GM18519 (cell line): ENCODE measurements around the gene CPSF4.

Experiments
- ATAC-seq: cut with Tn5 transposase; IDR thresholded peaks from one replicate; pipeline ENCODE4 v1.9.1; 2021; ENCODE audit warnings: mild to moderate bottlenecking, moderate library complexity; ENCODE audit not compliant: unreplicated experiment, low FRiP score

The CPSF4 gene

DNA sequence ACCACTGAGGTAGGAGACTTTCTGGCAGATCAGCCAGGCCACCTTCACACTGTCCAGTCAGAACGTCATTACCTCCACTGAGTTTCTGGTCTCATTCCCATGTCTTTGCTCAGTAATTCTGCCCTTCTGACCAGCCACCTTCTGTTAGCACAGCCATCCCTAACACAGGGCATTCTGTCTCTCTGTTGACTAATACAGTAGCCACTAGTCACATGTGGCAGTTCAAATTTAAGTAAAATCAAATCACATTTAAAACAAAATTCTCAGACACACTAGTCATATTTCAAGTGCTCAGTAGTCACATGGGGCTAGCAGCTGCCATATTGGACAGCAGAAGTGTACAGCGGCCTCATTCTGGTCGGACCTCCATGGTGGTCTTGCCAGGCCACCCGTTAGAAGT, 7.4 kb downstream of the CPSF4 start:
- ATAC-seq, result no peak

DNA sequence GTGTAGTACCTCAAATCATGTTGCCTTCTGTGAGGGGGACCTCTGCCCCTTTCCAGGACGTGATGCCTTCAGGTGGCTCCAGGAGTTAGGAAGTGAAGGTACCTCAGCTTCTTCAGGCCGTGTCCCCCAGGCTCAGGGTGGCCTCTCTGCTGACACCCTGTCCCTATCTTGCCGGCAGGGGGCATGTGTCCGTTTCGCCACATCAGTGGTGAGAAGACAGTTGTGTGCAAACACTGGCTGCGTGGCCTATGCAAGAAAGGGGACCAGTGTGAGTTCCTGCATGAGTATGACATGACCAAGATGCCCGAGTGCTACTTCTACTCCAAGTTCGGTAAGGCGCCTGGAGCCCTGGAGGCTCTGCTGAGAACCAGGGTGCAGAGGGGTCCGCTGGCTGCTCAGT, 9.2 kb downstream of the CPSF4 start:
- no peak for ATAC-seq

DNA sequence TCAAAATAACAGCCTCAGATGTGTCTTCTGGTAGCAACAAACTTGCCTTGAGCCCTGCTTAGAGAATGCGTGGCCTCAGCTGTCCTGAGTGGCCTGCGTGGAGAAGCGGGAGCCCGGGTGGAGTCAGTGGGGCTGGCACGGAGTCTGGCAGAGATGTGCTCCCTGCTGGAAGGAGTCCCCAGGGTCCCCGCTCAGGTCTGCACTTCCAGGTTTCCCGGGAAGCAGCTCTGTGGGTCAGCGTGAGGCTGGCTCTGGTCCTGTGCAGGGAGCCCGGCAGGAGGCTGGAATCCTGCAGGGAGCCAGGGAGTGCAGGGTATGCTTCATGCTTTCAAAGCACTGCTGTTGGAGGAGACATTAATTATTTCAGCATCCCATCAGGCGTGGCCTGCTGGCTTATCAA, 10.1 kb downstream of the CPSF4 start:
- ATAC-seq, result no peak

DNA sequence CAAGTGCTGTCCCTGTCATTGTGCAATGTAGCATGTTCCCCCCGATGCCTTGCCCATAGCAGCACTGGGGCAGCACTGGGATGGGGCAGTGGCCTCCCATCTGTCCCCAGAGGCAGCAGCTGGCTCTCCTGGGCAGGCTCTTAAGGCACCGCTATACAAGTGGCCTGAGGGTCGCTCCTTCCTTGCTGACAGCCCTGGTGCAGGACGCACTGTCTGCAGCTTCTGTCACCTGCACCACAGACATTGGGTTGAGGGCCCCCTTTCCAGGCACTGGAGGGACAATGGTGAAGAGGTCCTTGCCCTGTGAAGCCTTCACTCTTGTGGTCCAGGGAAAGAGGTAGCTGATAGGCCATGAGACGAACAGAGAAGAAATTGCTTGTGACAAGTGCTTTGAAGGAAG, 10.6 kb downstream of the CPSF4 start:
- no peak for ATAC-seq

DNA sequence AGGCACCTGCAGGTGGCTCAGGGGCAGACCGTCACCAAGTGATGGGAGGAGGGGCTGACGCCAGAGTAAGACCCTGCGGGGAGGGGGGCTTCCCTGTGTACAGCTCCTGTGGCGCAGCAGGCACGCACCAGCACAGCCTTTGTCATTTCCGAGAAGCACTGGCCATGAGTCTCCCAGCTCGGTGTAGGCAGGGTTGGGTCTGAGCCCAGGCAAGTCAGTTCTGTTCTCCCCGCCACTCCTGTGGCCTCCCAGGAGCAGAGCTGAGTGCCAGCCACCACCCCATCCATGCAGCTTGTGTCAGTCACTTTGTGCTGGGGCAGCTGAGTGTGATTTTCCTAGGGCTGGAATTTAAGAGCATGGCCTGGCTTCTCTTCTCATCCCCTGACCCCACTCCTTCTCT, 13.2 kb downstream of the CPSF4 start:
- no peak for ATAC-seq

DNA sequence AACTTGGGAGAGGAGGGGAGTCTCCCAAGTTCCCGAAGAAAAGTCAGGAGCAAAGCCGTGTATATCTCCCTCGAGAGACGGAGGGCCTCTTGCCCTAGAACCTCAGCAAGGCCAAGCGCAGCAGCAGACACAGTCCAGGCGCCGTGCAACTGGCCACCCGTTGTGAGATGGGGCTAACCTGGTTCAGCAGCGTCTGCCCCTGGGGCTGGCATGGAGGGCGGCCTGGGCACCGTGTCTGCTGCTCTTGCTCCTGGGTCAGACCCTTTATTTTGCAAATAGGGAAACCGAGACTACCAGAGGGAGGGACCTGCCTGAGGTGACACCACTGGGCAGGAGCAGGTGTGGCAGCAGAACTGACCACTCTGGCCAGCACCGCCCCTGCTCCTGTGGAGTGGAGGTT, 13.8 kb downstream of the CPSF4 start:
- no peak for ATAC-seq

DNA sequence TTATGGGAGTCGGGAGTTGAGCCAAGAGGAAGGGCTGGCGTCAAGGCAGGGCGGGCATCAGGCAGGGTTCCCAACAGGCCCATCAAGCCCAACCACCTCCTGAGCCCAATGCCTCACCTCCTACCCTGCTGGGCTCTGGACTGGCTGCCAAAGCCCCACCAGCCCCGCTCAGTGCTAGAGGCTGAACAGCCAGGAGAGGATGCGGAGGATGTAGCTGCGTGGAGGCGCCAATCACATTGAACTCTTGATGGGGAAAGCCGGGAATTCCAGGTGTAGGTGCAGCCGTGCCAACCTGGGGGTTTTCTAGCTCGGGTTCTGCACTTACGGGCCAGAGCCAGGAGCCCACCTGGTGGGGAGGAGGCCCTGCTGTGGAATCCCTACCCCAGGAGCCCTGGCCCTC, 14.4 kb downstream of the CPSF4 start:
- ATAC-seq, result no peak

DNA sequence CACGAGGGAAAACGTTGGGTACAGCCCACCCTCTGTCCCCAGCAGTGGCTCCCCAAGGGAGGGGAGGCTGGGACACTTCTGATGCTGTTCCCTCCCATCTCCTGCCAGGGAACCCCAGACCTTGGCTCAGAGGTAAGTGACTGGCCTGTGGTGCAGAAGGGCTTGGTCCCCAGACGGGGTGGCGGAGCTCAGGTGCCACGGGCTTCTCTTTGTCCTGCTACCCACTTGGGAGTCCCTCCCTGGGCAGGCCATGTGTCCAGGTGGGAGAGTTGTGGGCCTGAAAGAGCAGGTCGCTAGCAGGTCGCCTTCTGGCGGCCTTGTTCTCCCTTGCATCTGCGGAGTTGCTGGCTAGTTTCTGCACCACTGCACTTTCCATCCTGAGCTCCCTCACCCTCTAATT, 17.1 kb downstream of the CPSF4 start:
- no peak for ATAC-seq

DNA sequence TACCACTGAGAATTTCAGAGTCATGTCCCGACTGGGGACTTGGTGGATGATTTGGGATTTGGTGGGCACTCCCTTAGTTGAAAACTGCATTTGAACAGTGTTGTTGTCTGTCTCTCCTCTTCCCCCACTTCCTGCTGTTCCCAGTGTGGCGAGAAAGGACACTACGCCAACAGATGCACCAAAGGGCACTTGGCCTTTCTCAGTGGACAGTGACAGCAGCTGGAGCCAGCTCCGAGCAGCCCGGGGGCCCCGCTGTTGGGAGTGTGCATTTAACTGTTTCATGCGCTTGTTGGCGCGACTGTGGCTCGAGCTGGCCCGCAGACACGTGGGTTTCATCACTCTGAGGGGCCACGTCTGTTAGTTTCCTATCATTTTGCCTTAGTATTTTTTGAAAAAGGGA, 17.5 kb downstream of the CPSF4 start:
- no peak for ATAC-seq

DNA sequence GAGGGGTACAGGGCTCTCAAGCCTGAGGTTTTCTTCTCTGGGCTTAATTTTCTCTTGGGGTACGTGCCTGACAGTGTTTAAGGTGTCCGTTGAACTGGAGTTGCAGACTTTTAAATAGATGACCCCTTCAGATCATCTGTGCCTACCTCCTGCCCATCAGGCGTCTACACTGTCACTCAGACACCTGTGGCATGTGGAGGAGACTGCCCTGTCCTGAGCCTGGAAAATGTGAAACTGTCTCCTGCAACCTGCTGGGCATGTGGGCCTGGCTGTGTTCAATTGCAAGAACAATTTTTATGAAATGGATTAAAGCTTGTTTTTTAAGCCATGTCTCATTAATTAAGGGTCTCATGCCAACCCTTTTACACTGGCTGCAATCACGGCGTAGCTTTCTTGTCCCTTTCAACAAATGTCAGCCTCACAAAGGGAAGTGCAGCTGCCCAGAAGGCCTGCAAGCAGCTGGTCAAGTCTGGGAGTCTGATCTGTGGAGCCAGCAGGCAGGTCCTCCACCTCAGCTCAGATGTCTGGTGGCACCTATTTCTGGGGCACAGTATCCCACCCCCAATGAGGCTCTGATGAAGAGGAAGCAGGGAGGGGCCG, 18.4 kb downstream of the CPSF4 start:
- ATAC-seq, result no peak

DNA sequence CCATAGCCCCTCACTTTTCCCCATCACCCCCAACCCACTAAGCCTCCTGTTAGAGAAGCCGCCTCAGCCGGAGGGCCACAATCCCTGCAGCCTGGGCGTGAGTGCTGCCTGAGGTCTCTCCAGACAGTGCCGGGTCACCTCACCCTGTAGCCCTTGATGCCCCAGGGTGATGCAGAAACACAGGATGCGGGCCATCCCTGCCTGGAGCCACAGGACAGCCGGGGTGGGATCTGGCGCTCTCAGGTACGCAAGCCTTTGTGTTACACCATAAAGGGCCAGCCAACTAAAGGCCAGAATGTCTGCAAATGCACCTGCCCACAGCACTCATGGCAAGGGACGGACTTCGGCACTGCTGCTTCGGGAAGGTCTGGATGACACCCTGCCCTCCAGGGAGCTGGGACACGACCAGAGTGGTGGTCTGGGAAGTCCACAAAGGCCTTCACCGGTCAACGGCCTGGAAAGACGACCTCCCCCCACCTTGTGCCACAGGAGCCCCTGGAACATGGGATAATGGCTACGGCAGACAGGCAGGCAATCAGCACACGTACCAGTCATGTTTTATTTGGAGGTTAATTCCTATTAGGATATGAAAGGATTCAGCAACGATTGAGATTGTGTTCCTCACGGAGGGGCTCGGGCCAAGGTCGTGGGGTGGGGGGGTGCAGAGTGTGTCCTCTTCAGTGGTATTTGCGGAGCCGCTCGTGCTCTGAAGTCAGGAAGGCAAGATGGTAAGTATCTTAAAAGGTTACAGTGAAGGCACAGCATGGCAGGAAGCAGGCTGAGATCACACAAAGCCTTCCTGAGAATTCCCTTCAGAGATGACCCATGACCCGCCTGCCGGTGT, 19.1 kb downstream of the CPSF4 start:
- ATAC-seq, result no peak

DNA sequence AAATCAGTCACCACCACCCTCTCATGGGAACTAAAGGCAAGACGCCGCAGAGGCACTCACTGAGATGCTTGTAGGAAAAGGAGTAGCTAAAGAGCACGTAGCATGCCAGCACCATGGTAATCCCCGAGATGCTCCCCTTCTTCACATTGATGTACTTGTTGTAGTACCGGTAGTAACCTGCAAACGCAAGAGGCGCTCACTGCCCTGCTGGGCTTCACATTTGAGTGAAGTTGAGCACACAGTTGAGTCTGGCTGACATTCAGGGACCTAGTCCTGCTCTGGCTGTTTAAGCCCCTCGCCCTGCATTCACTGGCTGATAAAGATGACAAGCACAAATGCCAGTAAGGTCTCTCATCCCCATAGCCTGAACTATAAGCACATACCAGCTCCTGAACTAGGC, 20.3 kb downstream of the CPSF4 start:
- no peak for ATAC-seq

DNA sequence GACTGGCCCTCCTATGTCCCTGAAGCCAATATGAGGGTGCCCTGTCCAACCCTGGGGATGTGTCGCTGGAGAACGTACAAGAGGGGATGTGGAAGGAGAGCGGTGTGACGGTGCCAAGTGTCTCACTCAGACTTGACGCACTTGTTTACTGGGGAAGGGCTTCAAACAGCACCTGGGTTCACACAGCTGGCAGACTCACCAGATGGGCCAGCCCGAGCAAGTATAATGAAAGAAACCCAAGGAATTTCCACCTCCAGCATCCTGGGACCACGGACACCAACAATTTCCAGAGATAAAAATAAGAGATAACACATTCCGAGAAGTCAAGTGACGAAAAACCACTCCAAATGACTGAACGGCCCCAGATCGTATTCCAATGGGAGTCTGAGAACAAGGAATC, 21.9 kb downstream of the CPSF4 start:
- no peak for ATAC-seq

DNA sequence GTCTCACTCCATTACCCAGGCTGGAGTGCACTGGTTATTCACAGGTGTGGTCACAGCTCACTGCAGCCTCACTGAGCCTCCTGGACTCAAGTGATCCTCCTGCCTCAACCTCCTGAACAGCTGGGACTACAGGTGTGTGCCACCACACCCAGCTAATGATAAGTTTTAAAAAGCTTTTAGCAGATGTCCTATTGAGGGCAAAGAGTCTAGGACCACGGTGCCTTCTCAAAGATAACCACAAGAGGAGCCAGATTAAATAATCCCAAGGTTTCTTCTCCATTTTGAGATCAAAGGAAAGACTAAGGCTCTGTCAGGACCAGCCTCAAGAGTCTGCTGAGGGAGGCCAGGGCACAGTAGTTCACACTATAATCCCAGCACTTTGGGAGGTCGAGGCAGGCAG, 22.5 kb downstream of the CPSF4 start:
- no peak for ATAC-seq

DNA sequence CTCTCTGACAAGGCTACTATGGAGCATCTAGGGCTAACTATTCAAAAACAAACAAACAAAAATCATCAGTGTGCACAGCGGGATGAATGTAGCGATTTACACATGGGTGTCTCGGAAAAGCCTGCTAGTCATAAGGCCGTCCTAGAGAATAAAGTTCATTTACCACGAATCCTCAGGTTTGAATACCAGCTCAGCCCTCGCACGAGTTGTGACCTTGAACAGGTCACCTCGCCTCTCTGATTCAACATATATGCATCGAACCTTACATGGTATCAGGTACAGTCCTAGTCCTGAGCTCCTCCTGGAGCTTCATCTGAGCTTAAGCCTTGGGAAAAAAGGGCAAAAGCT, 26.7 kb downstream of the CPSF4 start:
- no peak for ATAC-seq

DNA sequence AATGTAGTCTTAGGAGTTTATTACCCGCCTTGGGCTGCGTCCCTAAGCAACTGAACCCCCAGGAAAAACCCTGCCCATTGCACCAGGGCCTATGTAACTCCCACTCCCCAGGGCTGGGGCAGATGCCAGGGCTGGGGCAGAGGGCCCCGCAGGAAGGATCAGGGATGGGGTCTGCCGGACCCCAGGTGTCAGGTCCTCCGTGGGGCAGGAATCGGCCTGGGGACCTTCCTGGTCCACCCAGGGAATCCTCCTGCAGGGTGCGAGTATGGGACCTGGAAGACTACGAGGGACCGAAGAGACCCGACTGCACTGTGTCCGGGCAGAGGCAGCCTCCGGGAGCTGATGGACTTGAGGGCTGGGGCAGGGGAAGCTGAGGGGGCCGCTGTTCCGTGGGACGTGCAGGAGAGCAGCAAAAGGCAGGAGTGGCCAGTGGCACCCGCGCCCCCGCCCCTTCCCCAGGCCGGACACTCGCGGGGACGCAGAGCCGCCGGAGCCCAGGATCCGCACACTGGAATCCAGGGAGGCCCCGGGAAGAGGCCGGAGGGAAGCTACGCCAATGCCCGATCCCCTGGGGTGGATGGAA, 29.7 kb downstream of the CPSF4 start:
- ATAC-seq, result no peak

DNA sequence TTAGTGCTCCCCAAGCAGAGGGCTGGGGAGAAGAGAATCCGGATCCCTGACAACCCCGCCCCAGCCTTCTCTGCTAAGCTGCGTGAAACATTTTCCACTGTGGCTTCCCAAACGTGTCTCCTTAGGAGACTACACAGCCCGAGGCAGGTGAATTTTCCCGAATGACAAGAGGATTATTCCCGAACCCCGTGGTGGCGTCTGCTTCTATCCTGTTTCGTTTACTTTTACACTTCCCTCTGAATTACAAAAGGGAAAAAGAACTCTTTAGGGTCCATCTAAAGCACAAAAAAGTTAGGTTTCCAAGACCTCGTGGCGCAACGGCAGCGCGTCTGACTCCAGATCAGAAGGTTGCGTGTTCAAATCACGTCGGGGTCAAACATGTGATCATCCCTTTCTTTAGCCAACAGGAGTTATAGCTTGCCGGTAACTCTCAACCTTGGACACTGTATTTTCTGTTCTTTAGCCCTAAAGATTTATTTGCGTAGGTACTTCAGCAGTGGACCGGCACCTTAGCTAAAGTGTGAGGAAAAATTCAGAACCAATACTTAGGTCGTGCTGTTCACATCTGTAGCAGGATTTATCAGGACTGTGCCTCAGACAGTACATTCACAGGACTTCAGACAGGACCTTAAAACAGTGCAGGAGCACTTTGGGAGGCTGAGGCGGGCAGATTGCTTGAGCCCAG, 30.8 kb downstream of the CPSF4 start:
- no peak for ATAC-seq

DNA sequence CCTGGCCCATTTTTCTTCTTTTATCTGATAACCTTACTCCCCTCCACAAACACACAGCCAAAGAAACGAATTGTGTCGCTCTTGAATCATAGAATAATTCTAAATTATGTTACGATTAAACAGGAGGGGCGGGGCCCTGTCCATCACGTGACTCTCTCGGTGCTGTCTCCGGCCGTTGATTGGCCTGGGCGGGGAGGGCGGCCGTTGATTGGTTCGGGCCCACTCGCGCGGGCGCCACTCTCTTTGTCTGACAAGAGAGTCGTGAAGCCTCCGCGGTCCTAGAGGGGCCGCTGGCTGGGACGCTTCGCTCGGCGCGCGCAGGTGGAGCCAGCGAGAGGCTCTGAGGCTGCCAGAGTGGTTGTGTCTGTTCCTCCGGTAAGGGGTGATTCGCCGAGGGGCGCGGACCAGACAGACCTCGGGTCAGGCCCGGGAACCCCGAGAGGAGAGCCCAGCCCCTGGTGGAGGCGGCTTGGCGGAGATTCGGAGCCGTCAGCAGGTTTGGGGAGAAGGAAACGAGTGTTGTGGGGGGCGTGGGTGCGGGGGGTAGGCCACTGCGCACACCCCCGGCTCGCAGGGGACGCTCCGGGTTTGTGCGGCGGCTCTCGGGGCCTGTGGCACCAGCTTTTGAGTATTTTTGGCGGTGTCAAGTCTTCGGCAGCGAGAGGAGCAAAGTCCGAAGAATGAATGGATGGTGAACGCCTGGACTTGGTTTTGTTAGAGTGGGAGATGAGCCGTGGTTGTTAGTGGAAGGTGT, 34.0 kb downstream of the CPSF4 start, which contains the start of gene ZNF789:
Gene ZNF789 (plus strand): TSS at position 330 of the 754 bp plus-strand sequence. CDS start 3,567 bp downstream, outside the sequence.
- peak; percentile 83 for ATAC-seq

DNA sequence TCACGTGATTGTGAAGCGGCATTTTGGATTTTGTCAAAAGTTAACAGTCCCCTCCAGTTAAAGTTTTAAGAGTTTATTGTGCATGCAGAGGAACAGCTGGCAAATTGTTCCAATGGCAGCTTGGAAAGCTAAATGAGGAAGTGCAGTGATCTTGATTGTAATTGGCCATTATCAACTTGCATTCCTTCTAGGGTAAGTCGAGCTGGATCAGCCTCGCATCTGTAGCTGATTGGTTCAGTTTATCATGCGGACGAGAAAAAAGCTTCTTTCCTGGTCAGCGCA, 34.5 kb downstream of the CPSF4 start:
- no peak for ATAC-seq

DNA sequence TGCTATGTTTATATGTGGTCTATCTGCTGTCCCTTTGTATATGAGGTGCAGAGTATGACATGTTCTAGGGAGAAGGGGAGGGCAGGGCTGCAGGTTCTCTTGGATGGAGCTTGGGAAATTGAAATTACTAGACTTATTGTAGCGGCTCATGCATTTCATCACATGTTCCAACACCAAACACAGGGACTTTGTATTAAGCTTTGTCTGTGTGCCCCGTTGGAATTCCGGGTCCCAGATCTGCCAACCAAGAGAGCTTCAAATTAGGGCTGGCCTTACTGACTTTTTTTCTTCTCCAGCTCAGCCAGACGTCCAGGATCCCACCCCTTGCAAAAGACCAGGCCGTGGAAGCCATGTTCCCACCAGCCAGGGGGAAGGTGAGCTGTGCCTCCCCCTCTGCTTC, 37.4 kb downstream of the CPSF4 start:
- no peak for ATAC-seq
